Caco-2 (cell line): ENCODE measurements around the gene LRRC10B. TPM values are rescaled to one million over a fixed set of nuclear protein-coding genes. Genes with fewer than 3 reads are reported as not detected.
"Not testable (repeated sequence)": the region's sequence is repeated elsewhere in the genome, so short reads cannot be mapped to it uniquely, and the experiment has no call there.

Source experiments
- BruUV-seq: library from RNA; stranded (reverse); fragments of 400-500 nt; replicated peaks from 2 replicates; lab custom pipeline; 2021; lab: Mats Ljungman, UMichigan
- CTCF ChIA-PET: fragments of 300-600 bp; sonication (Branson Sonifier 250); formaldehyde crosslinking; loops from one replicate; lab custom pipeline; 2022; ENCODE audit warnings: antibody characterized with exemption; lab: Charles Lee
- POLR2A ChIA-PET: fragments of 300-600 bp; sonication (Branson Sonifier 250); formaldehyde crosslinking; loops from one replicate; lab custom pipeline; 2022; ENCODE audit warnings: antibody characterized with exemption; lab: Charles Lee
- DNase-seq, 2 experiments: peaks; one replicate each; pipeline versions ENCODE4 v3.0.0 to v3.0.0-alpha.2; 2020 to 2022
- H3K27me3 ChIP-seq: replicated peaks from 2 replicates; pipeline ENCODE4 v1.6.0; 2011; ENCODE audit warnings: low read length; ENCODE audit not compliant: control insufficient read depth, insufficient read depth
- H3K36me3 ChIP-seq: 2 replicates; pipeline ENCODE4 v1.5.1; 2011; ENCODE audit warnings: low read length; ENCODE audit not compliant: control insufficient read depth, insufficient read depth
- H3K4me1 ChIP-seq: fragments of 250-450 bp; sonication (Bioruptor Pico); 2 replicates; pipeline ENCODE4 v1.5.1; 2020; ENCODE audit warnings: mild to moderate bottlenecking
- H3K4me3 ChIP-seq: 2 replicates; pipeline ENCODE4 v1.5.1; 2011; ENCODE audit warnings: low read depth, mild to moderate bottlenecking, control low read depth, low read length
- H3K9me3 ChIP-seq: fragments of 250-450 bp; sonication (Bioruptor Pico); 2 replicates; pipeline ENCODE4 v1.5.1; 2020; ENCODE audit warnings: mild to moderate bottlenecking, moderate library complexity
- H3K27ac Mint-ChIP-seq: one replicate; pipeline ENCODE4 v1.8.0; 2022; ENCODE audit warnings: mixed read lengths; ENCODE audit not compliant: unreplicated experiment
- H3K27me3 Mint-ChIP-seq: one replicate; pipeline ENCODE4 v1.8.0; 2022; ENCODE audit warnings: mixed read lengths; ENCODE audit not compliant: insufficient read depth, unreplicated experiment
- H3K36me3 Mint-ChIP-seq: one replicate; pipeline ENCODE4 v1.8.0; 2022; ENCODE audit warnings: mild to moderate bottlenecking, mixed read lengths; ENCODE audit not compliant: insufficient read depth, unreplicated experiment
- H3K4me1 Mint-ChIP-seq: one replicate; pipeline ENCODE4 v1.8.0; 2022; ENCODE audit warnings: low read depth, mixed read lengths; ENCODE audit not compliant: unreplicated experiment
- H3K4me3 Mint-ChIP-seq: one replicate; pipeline ENCODE4 v1.8.0; 2022; ENCODE audit warnings: mild to moderate bottlenecking, moderate library complexity, mixed read lengths; ENCODE audit not compliant: unreplicated experiment
- H3K9me3 Mint-ChIP-seq: one replicate; pipeline ENCODE4 v1.8.0; 2022; ENCODE audit warnings: mixed read lengths; ENCODE audit not compliant: unreplicated experiment
- intact Hi-C: fragments of 100-400 bp; cut with micrococcal nuclease; formaldehyde crosslinking; loops from one replicate; pipeline ENCODE4 v1.10.0; 2022; ENCODE audit not compliant: unreplicated experiment
- total RNA-seq: library from RNA; stranded (reverse); gene quantifications from 2 replicates; pipeline ENCODE4 v1.2.3, GENCODE V29; 2022
- TF ChIP-seq, protein P1 (sequence below), 2 experiments: fragments of 200-600 bp in 1 of 2; IDR thresholded peaks; 1 replicate in 1 of 2; 2 replicates in 1 of 2; pipeline versions ENCODE4 v1.5.1 to v1.8.0; 2011 to 2022; ENCODE audit warnings: antibody characterized with exemption in 1 of 2, control low read depth in 1 of 2, inconsistent platforms in 1 of 2, low read depth in 1 of 2, low read length in 1 of 2, mild to moderate bottlenecking in 1 of 2, moderate library complexity in 1 of 2; ENCODE audit not compliant: insufficient read depth in 1 of 2, severe bottlenecking in 1 of 2, unreplicated experiment in 1 of 2

Gene LRRC10B
- total RNA-seq, 1 experiment from 2014 or later: 0.34 TPM

- ChIA-PET CTCF (interaction anchor here (1.1 to 2.2 kb wide), 2 partner anchors 33 to 36 kb away, joined by 3 to 9 read pairs; partner anchors contain the start of gene LRRC10B), POLR2A (interaction anchor here (0.7 kb wide), 1 partner anchor 12 kb away, joined by 8 read pairs; no protein-coding TSS in a partner anchor)
- intact Hi-C loops: loop anchor here (2.0 kb wide), 3 partner anchors 30 to 102 kb away; partner anchors contain the start of gene LRRC10B
- no peaks in the 10 kb centered on the region for H3K27me3 ChIP-seq
- peaks cover 12% of the 10 kb centered on the region for H3K4me1 ChIP-seq
- DNase-seq: no peak
- Mint-ChIP-seq H3K4me1 (no peaks in the 10 kb centered on the region), H3K36me3 (no peaks in the 10 kb centered on the region), H3K4me3 (no peak overlapping the region), H3K9me3 (no peaks in the 10 kb centered on the region), H3K27me3 (no peaks in the 10 kb centered on the region), H3K27ac (no peak overlapping the region)
- no peaks in the 10 kb centered on the region for H3K36me3 ChIP-seq
- no peaks in the 10 kb centered on the region for H3K9me3 ChIP-seq
- no TSS peak for BruUV-seq
- TF ChIP-seq, protein P1, sequence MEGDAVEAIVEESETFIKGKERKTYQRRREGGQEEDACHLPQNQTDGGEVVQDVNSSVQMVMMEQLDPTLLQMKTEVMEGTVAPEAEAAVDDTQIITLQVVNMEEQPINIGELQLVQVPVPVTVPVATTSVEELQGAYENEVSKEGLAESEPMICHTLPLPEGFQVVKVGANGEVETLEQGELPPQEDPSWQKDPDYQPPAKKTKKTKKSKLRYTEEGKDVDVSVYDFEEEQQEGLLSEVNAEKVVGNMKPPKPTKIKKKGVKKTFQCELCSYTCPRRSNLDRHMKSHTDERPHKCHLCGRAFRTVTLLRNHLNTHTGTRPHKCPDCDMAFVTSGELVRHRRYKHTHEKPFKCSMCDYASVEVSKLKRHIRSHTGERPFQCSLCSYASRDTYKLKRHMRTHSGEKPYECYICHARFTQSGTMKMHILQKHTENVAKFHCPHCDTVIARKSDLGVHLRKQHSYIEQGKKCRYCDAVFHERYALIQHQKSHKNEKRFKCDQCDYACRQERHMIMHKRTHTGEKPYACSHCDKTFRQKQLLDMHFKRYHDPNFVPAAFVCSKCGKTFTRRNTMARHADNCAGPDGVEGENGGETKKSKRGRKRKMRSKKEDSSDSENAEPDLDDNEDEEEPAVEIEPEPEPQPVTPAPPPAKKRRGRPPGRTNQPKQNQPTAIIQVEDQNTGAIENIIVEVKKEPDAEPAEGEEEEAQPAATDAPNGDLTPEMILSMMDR (IDR thresholded peaks at IDR 0.05; ENCODE audit: insufficient read depth in 1 of 2, low read depth in 1 of 2, low read length in 1 of 2, severe bottlenecking in 1 of 2, unreplicated experiment in 1 of 2): no peak
- no peak overlapping the region for H3K4me3 ChIP-seq
Measured at GRCh38 chr11:61476371-61476770, 32.2 kb upstream of the LRRC10B start.

DNA sequence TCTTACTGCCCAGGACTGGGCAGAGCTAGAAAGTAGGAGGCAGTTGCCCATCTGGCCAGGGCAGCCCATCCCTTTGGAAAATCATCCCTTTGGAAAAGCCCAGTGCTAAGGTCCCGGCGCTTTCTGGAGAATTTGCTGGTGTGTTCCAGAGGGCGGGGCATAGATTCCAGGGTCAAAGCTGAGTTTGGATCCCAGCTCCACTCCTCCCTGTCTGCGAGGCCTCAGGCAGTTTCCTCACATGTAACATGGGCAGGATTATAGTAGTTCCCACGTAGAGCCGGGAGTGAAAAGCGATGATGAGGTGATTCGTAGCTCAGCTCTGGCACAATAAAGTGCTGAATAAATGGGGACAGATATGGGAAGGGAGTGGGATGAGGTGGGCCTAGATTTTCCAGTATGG is 31.4 kb upstream of the LRRC10B start:
- Mint-ChIP-seq H3K9me3 (no peaks in the 10 kb centered on the region), H3K27ac (no peak overlapping the region), H3K4me3 (no peak overlapping the region), H3K36me3 (no peaks in the 10 kb centered on the region), H3K4me1 (no peaks in the 10 kb centered on the region), H3K27me3 (no peaks in the 10 kb centered on the region)
- TF ChIP-seq, protein P1 (IDR thresholded peaks at IDR 0.05; ENCODE audit: insufficient read depth in 1 of 2, low read depth in 1 of 2, low read length in 1 of 2, severe bottlenecking in 1 of 2, unreplicated experiment in 1 of 2): no peak
- H3K27me3 ChIP-seq: no peaks in the 10 kb centered on the region
- H3K4me3 ChIP-seq: no peak overlapping the region
- no peaks in the 10 kb centered on the region for H3K9me3 ChIP-seq
- CTCF ChIA-PET: interaction anchor here (0.8 to 2.9 kb wide), 9 partner anchors 31 to 256 kb away, joined by 3 to 33 read pairs (median 5); partner anchors contain the start of gene LRRC10B
- intact Hi-C loops: loop anchor here (1.0 to 2.0 kb wide), 6 partner anchors 30 to 161 kb away; partner anchors contain the start of gene LRRC10B
- no peak for DNase-seq
- peaks cover 12% of the 10 kb centered on the region for H3K4me1 ChIP-seq
- BruUV-seq: no TSS peak
- no peaks in the 10 kb centered on the region for H3K36me3 ChIP-seq
- POLR2A ChIA-PET: interaction anchor here (0.7 kb wide), 2 partner anchors 13 to 37 kb away, joined by 3 to 8 read pairs; no protein-coding TSS in a partner anchor

DNA sequence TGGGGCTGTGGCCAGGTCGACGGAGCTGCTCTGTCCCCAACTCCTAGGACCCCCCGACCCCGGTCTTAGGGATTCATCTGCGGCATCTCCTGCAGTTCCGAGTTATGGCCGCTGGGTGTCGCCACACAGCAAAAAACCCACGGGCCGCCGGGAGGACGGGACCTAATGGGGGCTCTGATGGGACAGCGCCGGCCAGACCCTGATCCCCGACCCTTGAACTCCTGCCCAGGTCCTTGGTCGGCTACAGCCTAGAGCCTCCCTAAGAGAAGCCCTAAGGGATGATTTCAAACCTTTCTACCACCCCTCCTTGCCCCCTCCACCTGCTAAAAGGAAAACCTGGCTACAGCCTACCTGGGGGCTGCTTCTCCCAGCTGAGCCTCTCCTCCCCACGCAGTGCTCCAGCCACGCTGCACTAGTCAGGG is 30.8 kb upstream of the LRRC10B start:
- no peak overlapping the region for H3K4me3 Mint-ChIP-seq
- Histone ChIP-seq H3K4me1 (peaks cover 12% of the 10 kb centered on the region), H3K9me3 (no peaks in the 10 kb centered on the region), H3K27me3 (no peaks in the 10 kb centered on the region), H3K4me3 (no peak overlapping the region), H3K36me3 (no peaks in the 10 kb centered on the region)
- TF ChIP-seq, protein P1 (IDR thresholded peaks at IDR 0.05; ENCODE audit: insufficient read depth in 1 of 2, low read depth in 1 of 2, low read length in 1 of 2, severe bottlenecking in 1 of 2, unreplicated experiment in 1 of 2): peak; percentile 94 to 97
- DNase-seq: peak; percentile 52 to 72
- POLR2A ChIA-PET: no interaction called here
- no peak overlapping the region for H3K27ac Mint-ChIP-seq
- H3K4me1 Mint-ChIP-seq: no peaks in the 10 kb centered on the region
- CTCF ChIA-PET: interaction anchor here (1.0 to 2.9 kb wide), 8 partner anchors 30 to 256 kb away, joined by 3 to 33 read pairs (median 6); partner anchors contain the start of gene LRRC10B
- intact Hi-C loops: loop anchor here (1.0 to 2.0 kb wide), 6 partner anchors 31 to 161 kb away; partner anchors contain the start of gene LRRC10B
- no TSS peak for BruUV-seq
- no peaks in the 10 kb centered on the region for H3K36me3 Mint-ChIP-seq
- H3K9me3 Mint-ChIP-seq: no peaks in the 10 kb centered on the region
- no peaks in the 10 kb centered on the region for H3K27me3 Mint-ChIP-seq

DNA sequence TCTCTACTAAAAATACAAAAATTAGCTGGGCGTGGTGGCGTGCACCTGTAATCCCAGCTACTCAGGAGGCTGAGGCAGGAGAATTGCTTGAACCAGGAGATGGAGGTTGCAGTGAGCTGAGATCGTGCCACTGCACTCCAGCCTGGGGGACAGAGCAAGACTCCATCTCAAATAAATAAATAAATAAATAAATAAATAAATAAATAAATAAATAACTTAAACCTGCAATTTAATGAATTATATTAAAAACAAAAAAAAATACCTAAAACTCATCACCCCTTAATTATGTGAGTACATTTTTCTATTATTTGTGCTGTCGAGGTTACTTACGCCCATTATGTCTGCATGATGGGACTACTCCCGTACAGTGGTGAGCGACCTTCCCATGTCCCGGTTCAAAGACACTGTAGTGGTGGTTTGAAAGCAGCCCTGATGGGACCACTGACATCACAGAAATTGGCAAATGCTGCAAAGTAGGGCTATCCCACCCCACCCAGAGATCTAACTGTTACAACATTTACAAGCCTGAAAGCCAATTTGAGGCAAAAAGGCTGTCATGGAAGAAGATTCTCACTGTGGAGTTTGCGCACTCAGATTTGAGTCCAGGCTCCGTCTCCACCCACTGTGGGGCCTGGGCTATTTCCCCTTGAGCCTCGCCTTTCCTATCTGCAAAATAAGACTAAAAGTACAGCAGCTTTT is 29.0 kb upstream of the LRRC10B start:
- H3K36me3 Mint-ChIP-seq, H3K36me3 ChIP-seq, H3K27me3 ChIP-seq, H3K4me3 ChIP-seq, H3K27ac Mint-ChIP-seq, POLR2A ChIA-PET, H3K9me3 Mint-ChIP-seq, BruUV-seq, H3K27me3 Mint-ChIP-seq, DNase-seq, H3K4me3 Mint-ChIP-seq, H3K9me3 ChIP-seq, intact Hi-C loops: not testable (repeated sequence)
- H3K4me1 ChIP-seq: peaks cover 12% of the 10 kb centered on the region
- H3K4me1 Mint-ChIP-seq: peaks cover 11% of the 10 kb centered on the region
- CTCF ChIA-PET: interaction anchor here (1.4 to 2.9 kb wide), 3 partner anchors 10 to 159 kb away, joined by 4 to 33 read pairs (median 20); no protein-coding TSS in a partner anchor
